Astrocyte of the hippocampus (primary cell): Measurements from ENCODE around the gene NCOA1.
"Not testable (repeated sequence)": the region's sequence is repeated elsewhere in the genome, so short reads cannot be mapped to it uniquely, and the experiment has no call there.

ENCODE experiments used
- DNase-seq: peaks from one replicate; pipeline ENCODE4 v3.0.0; 2011; ENCODE audit warnings: low read depth, low spot score

Gene NCOA1

GRCh38 chr2:24490690-24491541 lies at the start of gene NCOA1:
NCOA1 (plus strand) TSS chr2:24491254; CDS start chr2:24658678, 167,424 bp downstream.
- DNase-seq, result peak; percentile 95

DNA sequence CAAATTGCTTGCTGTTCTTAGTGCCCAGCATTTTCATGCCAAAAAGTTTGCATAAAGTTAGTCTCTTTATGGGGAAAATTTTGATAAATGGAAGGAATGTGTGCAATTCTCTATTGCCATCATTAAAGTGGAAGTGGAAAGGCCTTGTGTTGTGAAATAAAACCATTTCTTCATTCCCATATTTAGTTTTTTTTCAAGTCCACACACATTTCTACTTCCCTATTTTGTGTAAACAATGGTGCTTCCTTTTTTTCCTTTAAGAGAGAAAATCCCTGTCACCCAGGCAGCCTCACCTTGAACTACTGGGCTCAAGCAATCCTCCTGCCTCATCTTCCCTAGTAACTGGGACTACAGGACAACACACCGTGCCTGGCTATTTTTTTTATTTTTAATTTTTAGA lies 42.3 kb upstream of the NCOA1 start:
- DNase-seq, result no peak

- no peak for DNase-seq
These were observed 41.7 kb upstream of the NCOA1 start for GRCh38 chr2:24449344-24449743.

DNA sequence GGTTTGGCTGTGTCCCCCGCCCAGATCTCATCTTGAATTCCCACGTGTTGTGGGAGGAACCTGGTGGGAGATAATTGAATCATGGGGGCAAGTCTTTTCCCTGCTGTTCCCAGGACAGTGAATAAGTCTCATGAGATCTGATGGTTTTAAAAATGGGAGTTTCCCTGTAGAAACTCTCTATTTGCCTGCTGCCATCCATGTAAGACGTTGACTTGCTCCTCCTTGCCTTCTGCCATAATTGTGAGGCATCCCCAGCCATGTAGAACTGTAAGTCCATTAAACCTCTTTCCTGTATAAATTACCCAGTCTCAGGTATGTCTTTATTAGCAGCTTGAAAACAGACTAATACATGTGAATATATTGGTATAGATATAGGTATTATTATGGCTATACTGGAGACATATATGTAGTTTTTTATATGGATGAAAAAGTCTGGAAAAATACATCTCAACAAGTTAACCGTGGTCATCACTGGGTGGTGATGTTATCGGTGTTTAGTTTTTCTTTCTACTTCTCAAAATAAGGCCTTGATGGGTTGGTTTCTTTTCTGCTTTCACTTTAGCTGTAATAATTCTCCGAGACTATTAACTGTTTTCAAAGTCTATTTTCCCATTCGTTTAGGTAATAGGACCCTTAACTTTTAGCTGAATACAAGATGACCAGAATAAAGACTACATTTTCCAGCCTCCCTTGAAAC lies 39.1 kb upstream of the NCOA1 start:
- DNase-seq, result no peak

DNA sequence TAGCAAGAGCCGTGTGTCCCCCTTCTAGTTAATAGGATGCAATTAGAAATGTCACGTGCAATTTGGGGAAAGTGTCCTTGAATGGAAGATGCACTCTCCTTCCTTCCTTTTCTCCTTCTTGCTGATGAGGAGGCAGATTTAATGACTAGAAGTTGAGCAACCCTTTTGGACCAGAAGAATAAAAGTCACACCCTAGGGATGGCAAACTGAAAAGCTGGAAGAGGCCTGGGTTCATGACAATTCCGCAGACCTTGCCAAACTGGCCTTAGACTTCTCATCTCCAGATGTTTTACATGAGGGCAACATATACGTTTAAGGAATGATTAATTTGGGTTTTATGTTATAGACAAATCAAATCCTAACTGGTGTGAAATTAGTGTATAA lies 38.6 kb upstream of the NCOA1 start:
- DNase-seq, result no peak

GRCh38 chr2:24453379-24454073 lies 37.5 kb upstream of the NCOA1 start:
- DNase-seq, result no peak

- DNase-seq, result peak; percentile 60
These were observed 36.8 kb upstream of the NCOA1 start for GRCh38 chr2:24454294-24454693.

- peak; percentile 90 for DNase-seq
These were observed 34.2 kb upstream of the NCOA1 start for GRCh38 chr2:24456599-24457556.

DNA sequence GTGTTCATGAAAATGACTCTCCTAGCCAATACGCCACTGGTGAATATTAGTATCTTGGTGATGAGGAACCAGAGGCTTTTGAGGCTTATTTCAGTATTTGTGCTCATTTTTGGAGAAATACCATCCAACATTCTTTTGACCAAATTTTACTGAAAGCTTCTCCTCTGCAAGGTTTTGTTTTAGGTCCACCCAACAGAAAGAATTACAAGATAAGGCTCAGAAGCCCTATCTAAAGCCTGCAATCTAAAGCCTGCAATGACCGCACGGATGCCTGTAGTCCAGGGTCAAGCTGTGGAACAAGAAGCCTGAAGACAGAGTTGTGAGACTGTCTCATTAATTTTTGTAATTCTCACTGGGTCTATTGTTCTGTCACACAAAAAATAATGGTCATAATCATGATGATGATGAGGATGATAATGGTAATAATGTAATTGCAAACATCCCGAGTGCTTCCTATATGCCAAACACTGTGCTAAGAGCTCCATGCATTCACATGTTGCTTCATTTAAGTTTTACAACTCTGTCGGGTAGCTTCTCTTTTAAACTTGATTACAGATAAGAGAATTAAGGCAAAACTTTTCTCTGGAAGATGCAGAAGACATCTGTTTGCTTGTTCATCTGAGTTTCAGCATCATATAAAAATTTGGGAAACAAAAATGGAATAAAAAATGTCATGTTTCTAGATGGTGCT lies 33.2 kb upstream of the NCOA1 start:
- no peak for DNase-seq

DNA sequence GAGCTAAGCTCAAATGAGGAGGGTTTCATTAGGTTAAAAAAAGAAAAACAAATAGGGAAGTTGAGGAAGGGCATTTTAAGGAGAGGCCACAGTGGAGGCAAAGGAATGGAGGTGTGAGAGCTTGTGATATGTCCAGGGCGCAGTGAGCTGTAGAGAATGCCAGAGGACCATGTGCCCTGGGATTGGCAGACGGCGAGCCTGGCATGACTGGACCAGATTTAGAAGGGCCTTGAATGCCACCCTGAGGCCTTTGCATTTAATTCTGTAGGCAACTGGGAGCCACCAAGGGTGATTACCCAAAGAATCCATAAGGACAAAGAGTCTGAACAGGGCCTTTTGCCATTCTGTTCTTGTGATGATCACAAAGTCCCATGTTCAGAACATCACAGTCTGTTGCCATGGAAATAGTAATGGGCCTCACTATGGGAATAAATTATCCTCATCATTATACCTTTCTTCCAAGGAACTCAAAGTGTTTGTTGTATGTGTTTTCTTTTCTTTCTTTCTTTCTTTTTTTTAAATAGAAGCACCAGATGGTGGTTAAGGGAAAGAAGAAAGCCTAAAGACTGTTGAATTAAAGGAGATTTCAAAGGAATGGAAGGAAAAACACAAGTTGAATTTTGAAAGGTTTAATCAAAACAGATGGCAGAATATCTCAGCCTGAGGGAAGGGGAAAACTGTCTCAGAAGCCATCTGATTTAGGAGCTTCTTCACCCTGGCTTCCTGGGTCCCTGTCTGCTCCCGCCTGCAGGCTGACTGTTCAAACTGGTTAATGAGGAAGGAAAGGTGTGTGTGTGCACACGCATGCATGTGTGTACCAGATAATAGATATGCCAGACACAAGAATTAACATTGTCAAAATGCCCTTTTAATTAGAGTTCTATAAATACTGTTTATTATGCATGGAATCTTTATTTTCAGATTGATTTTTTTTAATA lies 31.6 kb upstream of the NCOA1 start:
- no peak for DNase-seq

DNA sequence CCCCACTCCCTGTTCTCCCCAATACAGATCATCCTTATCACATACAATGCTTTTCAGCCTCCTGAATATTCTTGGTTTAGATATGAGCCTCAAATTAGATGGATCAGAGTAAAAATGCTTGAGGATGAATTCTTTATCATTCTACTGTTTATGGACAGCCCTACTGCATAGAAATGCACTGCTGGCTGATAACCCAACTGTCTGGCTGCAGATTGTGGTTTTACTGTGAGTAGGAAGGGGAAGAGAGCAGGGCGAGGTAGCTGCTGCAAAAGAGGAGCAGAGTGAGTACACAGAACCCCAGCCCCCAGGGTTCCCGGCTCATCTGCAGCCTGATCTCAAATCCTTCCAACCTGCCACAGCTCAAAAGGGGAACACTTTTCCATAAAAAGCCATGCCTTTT lies 29.4 kb upstream of the NCOA1 start:
- DNase-seq, result peak; percentile 15

GRCh38 chr2:24463271-24463670 lies 27.8 kb upstream of the NCOA1 start:
- DNase-seq, result no peak

DNA sequence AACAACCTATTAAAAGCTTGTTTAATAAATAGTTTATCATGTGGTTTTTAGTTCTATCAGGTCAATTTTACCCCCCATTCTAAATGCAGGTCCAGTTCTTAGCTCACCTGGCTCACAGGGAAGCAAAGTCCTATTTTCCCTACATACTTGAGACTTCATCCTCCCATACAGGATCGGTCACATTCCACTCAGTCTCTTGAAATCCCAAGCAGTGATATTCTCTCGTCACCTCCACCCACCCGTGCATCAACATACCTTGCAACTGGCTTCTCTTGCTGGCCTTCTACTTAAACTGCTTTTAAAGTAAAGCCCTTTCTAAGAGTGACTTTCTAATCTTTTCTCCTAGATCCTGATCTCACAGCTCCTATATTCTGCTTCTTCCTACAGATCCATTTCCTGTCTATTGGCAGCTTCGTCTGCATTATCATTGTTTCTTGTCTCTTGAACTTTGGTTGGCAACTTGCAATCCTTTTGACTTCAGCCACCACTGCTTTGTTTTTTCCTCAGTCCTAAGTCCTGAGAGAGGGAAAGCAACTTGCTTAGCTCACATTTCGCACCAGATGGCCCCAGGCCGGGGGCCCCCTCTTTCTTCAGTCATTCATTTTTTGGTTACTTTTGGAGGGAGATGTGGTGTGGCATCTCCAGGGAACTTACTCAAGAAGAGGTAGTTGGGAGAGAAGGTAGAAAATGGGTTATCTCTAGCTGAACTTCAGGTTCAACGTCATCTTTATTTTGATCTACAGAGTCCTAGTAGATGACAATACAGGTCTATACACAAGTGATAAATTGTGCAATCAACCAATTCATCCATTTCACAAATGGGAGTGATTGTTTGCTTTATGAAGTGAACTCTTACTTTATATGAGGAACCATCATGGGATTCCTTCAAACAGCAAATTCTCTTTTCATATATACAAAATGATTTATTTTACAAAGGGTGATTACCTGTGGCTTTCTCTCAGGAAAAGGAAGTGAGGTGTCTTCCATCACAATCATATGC lies 23.9 kb upstream of the NCOA1 start:
- no peak for DNase-seq

GRCh38 chr2:24468453-24468852 lies 22.6 kb upstream of the NCOA1 start:
- not testable (repeated sequence) for DNase-seq

DNA sequence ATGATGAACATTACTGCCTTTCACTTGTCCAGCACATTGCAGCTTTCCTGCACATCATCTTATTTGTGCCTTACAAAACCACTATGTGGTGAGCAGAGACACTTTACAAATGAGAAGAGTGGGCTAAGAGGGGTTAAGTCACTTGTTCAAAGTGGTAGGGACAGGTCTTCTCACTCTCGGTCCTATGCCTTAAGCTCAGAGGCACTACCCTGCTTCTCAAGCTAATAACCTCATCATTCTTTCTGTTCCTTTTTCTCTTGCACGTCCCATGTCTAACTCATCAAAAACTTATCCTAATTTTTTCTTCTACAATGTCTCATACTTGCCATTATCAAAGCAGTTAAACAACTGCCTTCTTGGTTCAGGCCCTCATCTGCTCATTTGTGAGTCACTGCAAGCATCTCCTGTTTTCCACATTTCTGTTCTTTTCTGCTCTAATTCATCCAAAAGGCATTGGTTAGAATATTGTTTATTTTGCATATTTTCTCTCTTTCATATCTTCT lies 21.9 kb upstream of the NCOA1 start:
- DNase-seq, result no peak

- DNase-seq, result no peak
These were observed 19.4 kb upstream of the NCOA1 start for GRCh38 chr2:24471662-24472061.

- no peak for DNase-seq
These were observed 18.6 kb upstream of the NCOA1 start for GRCh38 chr2:24472416-24472815.

DNA sequence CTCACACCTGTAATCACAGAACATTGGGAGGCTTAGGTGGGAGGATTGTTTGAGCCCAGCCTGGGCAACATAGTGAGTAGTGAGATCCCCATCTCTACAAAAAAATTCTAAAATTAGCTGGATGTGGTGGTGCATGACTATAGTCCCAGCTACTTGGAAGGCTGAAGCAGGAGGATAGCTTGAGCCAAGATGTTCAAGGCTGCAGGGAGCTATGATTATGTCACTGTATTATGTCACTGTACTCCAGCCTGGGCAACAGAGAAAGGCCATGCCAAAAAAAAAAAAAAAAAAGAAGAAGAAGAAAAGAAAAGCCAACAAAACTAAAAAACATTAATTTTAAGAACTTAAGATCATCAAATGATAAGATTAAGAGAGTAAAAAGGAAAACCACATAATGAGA lies 17.4 kb upstream of the NCOA1 start:
- DNase-seq, result no peak
